Measurements from ENCODE around the gene CYB561D2.

Gene CYB561D2

GRCh38 chr3:50316657-50317242, 33.9 kb upstream of the CYB561D2 start:
- no peak for TF ChIP-seq EZH2phosphoT487 (conservative IDR thresholded peaks at IDR 0.05; ENCODE audit: low read length)
- Histone ChIP-seq H3K9me3 (ENCODE audit: insufficient read depth, low read length) (no peaks in the 10 kb centered on the region), H3K4me3 (ENCODE audit: insufficient read depth, low read length, poor library complexity, severe bottlenecking) (no peak overlapping the region), H3K4me2 (ENCODE audit: low read depth, low read length, poor library complexity, severe bottlenecking) (no peak overlapping the region), H3F3A (ENCODE audit: insufficient read depth) (0 out of 2 replicates have a peak, but pooled peaks cover 3% of the 10 kb centered on the region), H3K36me3 (ENCODE audit: low read length) (no peaks in the 10 kb centered on the region), H3K79me2 (ENCODE audit: insufficient read depth, low read length) (no peaks in the 10 kb centered on the region), H3K9me2 (replicated peaks; ENCODE audit: insufficient read depth, low read length) (no peaks in the 10 kb centered on the region), H3K27me3 (ENCODE audit: low read length) (no peaks in the 10 kb centered on the region), H3K27ac (ENCODE audit: low read depth, low read length) (no peak overlapping the region), H2AFZ (ENCODE audit: low read depth, low read length, severe bottlenecking) (no peak overlapping the region), H4K20me1 (ENCODE audit: low read depth, low read length) (no peaks in the 10 kb centered on the region), H3K9ac (ENCODE audit: low read length) (no peak overlapping the region)

GRCh38 chr3:50317300-50317699, 33.4 kb upstream of the CYB561D2 start:
- Histone ChIP-seq H3K27me3 (ENCODE audit: low read length) (no peaks in the 10 kb centered on the region), H3K79me2 (ENCODE audit: insufficient read depth, low read length) (no peaks in the 10 kb centered on the region), H3K36me3 (ENCODE audit: low read length) (no peaks in the 10 kb centered on the region), H3K9ac (ENCODE audit: low read length) (no peak overlapping the region), H2AFZ (ENCODE audit: low read depth, low read length, severe bottlenecking) (no peak overlapping the region), H3F3A (ENCODE audit: insufficient read depth) (0 out of 2 replicates have a peak, but pooled peaks cover 3% of the 10 kb centered on the region), H3K27ac (ENCODE audit: low read depth, low read length) (no peak overlapping the region), H3K4me2 (ENCODE audit: low read depth, low read length, poor library complexity, severe bottlenecking) (no peak overlapping the region), H3K4me3 (ENCODE audit: insufficient read depth, low read length, poor library complexity, severe bottlenecking) (no peak overlapping the region), H3K9me3 (ENCODE audit: insufficient read depth, low read length) (no peaks in the 10 kb centered on the region), H3K9me2 (replicated peaks; ENCODE audit: insufficient read depth, low read length) (no peaks in the 10 kb centered on the region), H4K20me1 (ENCODE audit: low read depth, low read length) (no peaks in the 10 kb centered on the region)
- no peak for TF ChIP-seq CTCF (IDR thresholded peaks at IDR 0.05; ENCODE audit: insufficient read depth, low read length, poor library complexity, severe bottlenecking)
- TF ChIP-seq EZH2phosphoT487 (conservative IDR thresholded peaks at IDR 0.05; ENCODE audit: low read length): no peak

GRCh38 chr3:50318163-50318562, 32.5 kb upstream of the CYB561D2 start:
- H3K27me3 ChIP-seq (ENCODE audit: low read length): no peaks in the 10 kb centered on the region
- H2AFZ ChIP-seq (ENCODE audit: low read depth, low read length, severe bottlenecking): no peak overlapping the region
- H4K20me1 ChIP-seq (ENCODE audit: low read depth, low read length): no peaks in the 10 kb centered on the region
- H3K36me3 ChIP-seq (ENCODE audit: low read length): no peaks in the 10 kb centered on the region
- 0 out of 2 replicates have a peak, but pooled peaks cover 3% of the 10 kb centered on the region for H3F3A ChIP-seq (ENCODE audit: insufficient read depth)
- no peaks in the 10 kb centered on the region for H3K79me2 ChIP-seq (ENCODE audit: insufficient read depth, low read length)
- H3K4me2 ChIP-seq (ENCODE audit: low read depth, low read length, poor library complexity, severe bottlenecking): no peak overlapping the region
- no peak overlapping the region for H3K4me3 ChIP-seq (ENCODE audit: insufficient read depth, low read length, poor library complexity, severe bottlenecking)
- H3K9me2 ChIP-seq (replicated peaks; ENCODE audit: insufficient read depth, low read length): no peaks in the 10 kb centered on the region
- no peaks in the 10 kb centered on the region for H3K9me3 ChIP-seq (ENCODE audit: insufficient read depth, low read length)
- no peak for TF ChIP-seq EZH2phosphoT487 (conservative IDR thresholded peaks at IDR 0.05; ENCODE audit: low read length)
- no peak for TF ChIP-seq CTCF (IDR thresholded peaks at IDR 0.05; ENCODE audit: insufficient read depth, low read length, poor library complexity, severe bottlenecking)
- no peak overlapping the region for H3K9ac ChIP-seq (ENCODE audit: low read length)
- H3K27ac ChIP-seq (ENCODE audit: low read depth, low read length): no peak overlapping the region

GRCh38 chr3:50318615-50319014, 32.0 kb upstream of the CYB561D2 start:
- H3K79me2 ChIP-seq (ENCODE audit: insufficient read depth, low read length): no peaks in the 10 kb centered on the region
- no peak overlapping the region for H3K9ac ChIP-seq (ENCODE audit: low read length)
- no peaks in the 10 kb centered on the region for H3K36me3 ChIP-seq (ENCODE audit: low read length)
- H3K4me2 ChIP-seq (ENCODE audit: low read depth, low read length, poor library complexity, severe bottlenecking): no peak overlapping the region
- no peaks in the 10 kb centered on the region for H3K9me3 ChIP-seq (ENCODE audit: insufficient read depth, low read length)
- no peak overlapping the region for H2AFZ ChIP-seq (ENCODE audit: low read depth, low read length, severe bottlenecking)
- H3F3A ChIP-seq (ENCODE audit: insufficient read depth): 0 out of 2 replicates have a peak, but pooled peaks cover 3% of the 10 kb centered on the region
- TF ChIP-seq EZH2phosphoT487 (conservative IDR thresholded peaks at IDR 0.05; ENCODE audit: low read length): no peak
- TF ChIP-seq CTCF (IDR thresholded peaks at IDR 0.05; ENCODE audit: insufficient read depth, low read length, poor library complexity, severe bottlenecking): no peak
- H3K4me3 ChIP-seq (ENCODE audit: insufficient read depth, low read length, poor library complexity, severe bottlenecking): no peak overlapping the region
- H3K9me2 ChIP-seq (replicated peaks; ENCODE audit: insufficient read depth, low read length): no peaks in the 10 kb centered on the region
- H3K27me3 ChIP-seq (ENCODE audit: low read length): no peaks in the 10 kb centered on the region
- H3K27ac ChIP-seq (ENCODE audit: low read depth, low read length): no peak overlapping the region
- H4K20me1 ChIP-seq (ENCODE audit: low read depth, low read length): no peaks in the 10 kb centered on the region

All from SU-DHL-6 (cell line).